ENCODE measurements around the gene BCL2L2. TPM values are rescaled to one million over a fixed set of nuclear protein-coding genes. Genes with fewer than 3 reads are reported as not detected.

BCL2L2 gene
- total and polyA plus RNA-seq, 2 of the 8 experiments (the other 6 are each of a cell fraction or from before 2014, with no cell fraction given): 9.3 to 13.8 TPM

GRCh38 chr14:23353433-23353780 is 46.8 kb downstream of the BCL2L2 start (continued):
- TF ChIP-seq TBP (IDR thresholded peaks at IDR 0.05; ENCODE audit: low read depth, low read length): no peak
- no peak for TF ChIP-seq ZNF274 (IDR thresholded peaks at IDR 0.05; ENCODE audit: borderline replicate concordance, extremely low read depth, low read length)
- no peak for TF ChIP-seq KDM4A (IDR thresholded peaks at IDR 0.05; ENCODE audit: low read depth, low read length, severe bottlenecking)
- TF ChIP-seq TCF12 (IDR thresholded peaks at IDR 0.05; ENCODE audit: low read depth, low read length): no peak
- no peak for TF ChIP-seq CEBPB (IDR thresholded peaks at IDR 0.05; ENCODE audit: low read depth, low read length)
- TF ChIP-seq YY1 (IDR thresholded peaks at IDR 0.05; ENCODE audit: low read depth, low read length): no peak
- TF ChIP-seq TAF7 (optimal IDR thresholded peaks at IDR 0.05; ENCODE audit: borderline replicate concordance, low read depth, low read length): no peak

Data from H1 (cell line).